GM23248 (cell line): ENCODE measurements around the gene SDC1. TPM values are rescaled to one million over a fixed set of nuclear protein-coding genes. Genes with fewer than 3 reads are reported as not detected.

Experiments used
- DNase-seq: peaks from one replicate; pipeline ENCODE4 v3.0.0-alpha.2; 2015
- H2AFZ ChIP-seq: fragments of 200-600 bp; sonication (generic); 2 replicates; pipeline ENCODE4 v1.6.1; 2016; ENCODE audit warnings: antibody characterized with exemption
- H3F3A ChIP-seq: fragments of 200-600 bp; sonication (generic); 2 replicates; pipeline ENCODE4 v1.6.1; 2016; ENCODE audit warnings: mild to moderate bottlenecking, antibody characterized with exemption, mixed run types; ENCODE audit not compliant: insufficient read depth
- H3K27ac ChIP-seq: fragments of 200-600 bp; sonication (generic); 2 replicates; pipeline ENCODE4 v1.5.1; 2016; ENCODE audit warnings: mild to moderate bottlenecking
- H3K27me3 ChIP-seq: fragments of 200-600 bp; sonication (generic); replicated peaks from 2 replicates; pipeline ENCODE4 v1.6.1; 2016; ENCODE audit warnings: mild to moderate bottlenecking; ENCODE audit not compliant: insufficient read depth
- H3K36me3 ChIP-seq: fragments of 200-600 bp; sonication (generic); 2 replicates; pipeline ENCODE4 v1.6.1; 2016; ENCODE audit warnings: low read depth, mild to moderate bottlenecking
- H3K4me1 ChIP-seq: fragments of 200-600 bp; sonication (generic); 2 replicates; pipeline ENCODE4 v1.6.1; 2016; ENCODE audit warnings: mild to moderate bottlenecking; ENCODE audit not compliant: insufficient read depth
- H3K4me2 ChIP-seq: fragments of 200-600 bp; sonication (generic); one replicate; pipeline ENCODE4 v1.6.1; 2016; ENCODE audit warnings: mild to moderate bottlenecking; ENCODE audit not compliant: unreplicated experiment
- H3K4me3 ChIP-seq: fragments of 200-600 bp; sonication (generic); 2 replicates; pipeline ENCODE4 v1.5.1; 2016; ENCODE audit warnings: mild to moderate bottlenecking
- H3K79me2 ChIP-seq: fragments of 200-600 bp; sonication (generic); 2 replicates; pipeline ENCODE4 v1.6.1; 2016; ENCODE audit warnings: mild to moderate bottlenecking; ENCODE audit not compliant: insufficient read depth
- H3K9ac ChIP-seq: fragments of 200-600 bp; sonication (generic); 2 replicates; pipeline ENCODE4 v1.6.1; 2016; ENCODE audit warnings: mild to moderate bottlenecking
- H3K9me2 ChIP-seq: fragments of 200-600 bp; sonication (generic); 2 replicates; pipeline ENCODE4 v1.6.1; 2016; ENCODE audit warnings: mixed run types, mild to moderate bottlenecking, moderate library complexity; ENCODE audit not compliant: insufficient read depth
- H3K9me3 ChIP-seq: fragments of 200-600 bp; sonication (generic); one replicate; pipeline ENCODE4 v1.6.1; 2017; ENCODE audit warnings: low read depth
- H4K20me1 ChIP-seq: fragments of 200-600 bp; sonication (generic); 2 replicates; pipeline ENCODE4 v1.6.0; 2016; ENCODE audit not compliant: insufficient read depth
- EZH2 ChIP-seq: fragments of 200-600 bp; sonication (generic); IDR thresholded peaks from 2 replicates; pipeline ENCODE4 v1.6.1; 2018; ENCODE audit warnings: antibody characterized with exemption, mild to moderate bottlenecking; ENCODE audit not compliant: insufficient read depth, poor library complexity, severe bottlenecking
- EZH2phosphoT487 ChIP-seq: fragments of 200-600 bp; sonication (generic); IDR thresholded peaks from 2 replicates; pipeline ENCODE4 v1.6.1; 2018; ENCODE audit warnings: antibody characterized with exemption, moderate library complexity, mild to moderate bottlenecking, low read depth; ENCODE audit not compliant: insufficient read depth
- WGBS, 2 experiments: methylation state at CpG; one replicate each; pipeline ENCODE4 v1.1.6; 2015 to 2017; ENCODE audit warnings: low lambda C conversion rate in 2 of 2, low coverage in 1 of 2; ENCODE audit errors: missing lambda C conversion rate in 2 of 2; 5-methylcytosine and 5-hydroxymethylcytosine counted together
- in situ Hi-C: fragments of 300-500 bp; cut with MboI; formaldehyde crosslinking; loops from 2 replicates; pipeline ENCODE4 v1.15.0; 2020
- polyA plus RNA-seq: library from polyadenylated mRNA; unstranded; fragments of >200 nt; fragmentation: Nextera tagmentation; extraction: Ambion mirVana; gene quantifications from 2 replicates; pipeline ENCODE4 v1.2.1, GENCODE V29; 2016
- total RNA-seq: library from RNA; depleted of rRNA; stranded (reverse); fragments of >200 nt; shearing (Covaris generic); gene quantifications from 2 replicates; pipeline ENCODE4 v1.2.3, GENCODE V29; 2014

The SDC1 gene
- total and polyA plus RNA-seq, 2 experiments from 2014 or later, result 24.5 to 33.1 TPM

DNA sequence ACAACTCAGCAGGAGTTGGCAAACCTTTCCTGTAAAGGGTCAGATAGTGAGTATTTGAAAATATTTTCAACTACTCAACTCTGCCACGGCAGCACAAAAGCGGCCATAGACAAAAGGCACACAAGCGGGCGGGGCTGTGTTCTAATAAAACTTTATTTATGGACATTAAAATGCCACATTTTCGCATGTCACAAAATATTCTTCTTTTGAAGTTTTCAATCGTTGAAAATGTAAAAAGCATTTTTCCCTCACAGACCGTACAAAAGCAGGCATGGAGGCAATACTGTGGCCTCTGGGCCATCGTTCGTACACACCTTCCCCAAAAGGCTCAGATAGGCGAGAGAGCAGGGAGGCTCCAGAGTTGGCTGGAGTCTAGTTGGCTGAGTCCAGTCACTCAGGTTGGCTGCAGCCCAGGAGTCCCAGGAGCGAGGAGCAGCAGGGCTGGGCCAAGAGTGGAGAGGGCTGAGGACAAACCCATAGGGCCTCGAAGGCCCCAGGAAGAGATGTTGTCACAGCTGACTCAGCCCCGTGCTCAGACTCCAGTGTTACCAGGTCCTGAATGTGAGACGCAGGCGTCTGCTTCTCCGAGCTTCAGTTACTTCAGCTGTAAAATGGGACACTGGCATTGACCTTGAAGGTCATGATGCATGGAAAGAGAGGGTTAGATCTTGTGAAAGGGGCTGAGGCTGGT lies 42.5 kb downstream of the SDC1 start:
- H2AFZ ChIP-seq, result no peak overlapping the region
- peak; percentile 86 for DNase-seq
- in situ Hi-C loops, result no loop called here
- H3K4me2 ChIP-seq, result no peak overlapping the region
- TF ChIP-seq EZH2phosphoT487 (no peak), EZH2 (no peak)
- 0 out of 2 replicates have a peak, but pooled peaks cover 5% of the 10 kb centered on the region for H3F3A ChIP-seq
- no peaks in the 10 kb centered on the region for H3K79me2 ChIP-seq
- 67 to 71% methylated on average over 16 of the region's 16 CpGs for WGBS, 2 experiments
- H3K9me3 ChIP-seq, result no peaks in the 10 kb centered on the region
- H3K27me3 ChIP-seq, result no peaks in the 10 kb centered on the region
- no peak overlapping the region for H3K4me3 ChIP-seq
- H3K27ac ChIP-seq, result no peak overlapping the region
- no peaks in the 10 kb centered on the region for H3K36me3 ChIP-seq
- no peaks in the 10 kb centered on the region for H3K9me2 ChIP-seq
- no peak overlapping the region for H3K9ac ChIP-seq
- peaks cover 14% of the 10 kb centered on the region for H3K4me1 ChIP-seq
- H4K20me1 ChIP-seq, result no peaks in the 10 kb centered on the region

DNA sequence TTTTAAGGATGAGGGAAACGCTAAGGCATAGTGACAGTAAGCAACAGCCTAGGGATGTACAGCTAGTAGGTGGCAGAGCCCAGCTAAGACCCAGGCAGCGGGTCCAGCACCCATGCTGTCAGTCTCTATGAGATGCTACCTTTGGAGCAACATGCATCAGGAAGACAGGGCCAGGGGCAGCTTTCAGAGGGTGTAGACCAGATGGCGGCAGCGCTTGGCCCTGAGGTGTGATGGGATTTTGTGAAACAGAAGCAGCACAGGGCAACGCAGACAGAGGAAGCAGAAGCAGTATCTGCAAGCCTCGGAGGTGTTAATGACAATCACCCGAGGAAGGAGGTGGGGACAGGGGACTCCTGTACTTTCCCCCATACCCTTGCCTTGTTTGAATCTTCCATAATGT lies 43.2 kb downstream of the SDC1 start:
- Histone ChIP-seq H3K27ac (no peak overlapping the region), H3K36me3 (no peaks in the 10 kb centered on the region), H3K4me2 (no peak overlapping the region), H3K9ac (no peak overlapping the region), H3K4me3 (no peak overlapping the region), H3K4me1 (peaks cover 14% of the 10 kb centered on the region), H2AFZ (no peak overlapping the region), H4K20me1 (no peaks in the 10 kb centered on the region), H3K9me3 (no peaks in the 10 kb centered on the region), H3F3A (0 out of 2 replicates have a peak, but pooled peaks cover 5% of the 10 kb centered on the region), H3K9me2 (no peaks in the 10 kb centered on the region), H3K79me2 (no peaks in the 10 kb centered on the region), H3K27me3 (no peaks in the 10 kb centered on the region)
- TF ChIP-seq EZH2 (no peak), EZH2phosphoT487 (no peak)
- in situ Hi-C loops, result no loop called here
- WGBS, 2 experiments, result 89 to 90% methylated on average over 7 of the region's 7 CpGs
- no peak for DNase-seq

DNA sequence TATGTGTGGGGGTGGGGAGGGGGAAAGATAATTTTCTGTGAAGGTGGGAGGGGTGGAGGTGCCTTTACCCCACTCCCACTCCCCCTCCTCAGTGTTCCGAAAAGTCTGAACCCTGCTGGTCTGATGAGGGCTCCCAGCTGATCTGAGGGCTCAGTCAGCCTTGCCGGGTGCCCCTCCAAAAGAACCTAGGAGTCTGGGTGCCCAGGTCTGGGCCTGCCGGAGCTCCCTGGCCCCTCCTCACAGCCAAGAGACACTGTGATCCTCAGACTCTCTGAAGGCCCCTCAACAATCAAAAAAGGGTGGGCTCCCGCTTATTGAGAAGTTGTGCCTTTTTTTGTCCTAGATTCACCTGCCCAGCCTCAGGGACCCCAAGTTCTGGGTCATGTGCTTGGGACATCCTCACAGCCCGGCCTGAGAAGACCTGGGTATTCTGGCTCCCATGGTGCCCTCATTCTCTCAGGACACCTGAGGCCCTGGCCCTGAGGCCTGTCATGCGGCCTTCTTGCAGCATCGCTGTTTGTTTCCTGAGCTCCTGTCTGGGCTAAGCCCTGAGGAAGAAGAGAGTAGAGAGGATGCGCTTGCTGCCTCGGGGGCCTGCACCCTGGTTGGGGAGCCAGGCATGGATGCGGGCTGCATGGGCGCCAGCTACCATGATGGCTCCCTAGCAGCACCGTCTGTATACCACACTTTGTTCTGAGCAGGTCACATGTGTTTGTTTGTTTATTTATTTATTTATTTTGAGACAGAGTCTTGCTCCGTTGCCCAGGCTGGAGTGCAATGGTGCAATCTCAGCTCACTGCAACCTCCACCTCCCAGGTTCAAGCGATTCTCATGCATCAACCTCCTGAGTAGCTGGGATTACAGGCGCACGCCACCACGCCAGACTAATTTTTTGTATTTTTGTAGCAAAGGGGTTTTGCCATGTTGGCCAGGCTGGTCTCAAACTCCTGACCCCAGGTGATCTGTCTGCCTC lies 44.0 kb downstream of the SDC1 start:
- Histone ChIP-seq H3F3A (0 out of 2 replicates have a peak, but pooled peaks cover 5% of the 10 kb centered on the region), H3K9ac (no peak overlapping the region), H3K27me3 (no peaks in the 10 kb centered on the region), H3K4me2 (no peak overlapping the region), H3K79me2 (no peaks in the 10 kb centered on the region), H4K20me1 (no peaks in the 10 kb centered on the region), H3K4me1 (peaks cover 14% of the 10 kb centered on the region), H3K4me3 (no peak overlapping the region), H3K36me3 (no peaks in the 10 kb centered on the region), H2AFZ (no peak overlapping the region), H3K9me2 (no peaks in the 10 kb centered on the region), H3K27ac (no peak overlapping the region), H3K9me3 (no peaks in the 10 kb centered on the region)
- no peak for DNase-seq
- in situ Hi-C loops, result no loop called here
- 94 to 95% methylated on average over 15 to 17 of the region's 17 CpGs for WGBS, 2 experiments
- TF ChIP-seq EZH2phosphoT487 (no peak), EZH2 (no peak)

DNA sequence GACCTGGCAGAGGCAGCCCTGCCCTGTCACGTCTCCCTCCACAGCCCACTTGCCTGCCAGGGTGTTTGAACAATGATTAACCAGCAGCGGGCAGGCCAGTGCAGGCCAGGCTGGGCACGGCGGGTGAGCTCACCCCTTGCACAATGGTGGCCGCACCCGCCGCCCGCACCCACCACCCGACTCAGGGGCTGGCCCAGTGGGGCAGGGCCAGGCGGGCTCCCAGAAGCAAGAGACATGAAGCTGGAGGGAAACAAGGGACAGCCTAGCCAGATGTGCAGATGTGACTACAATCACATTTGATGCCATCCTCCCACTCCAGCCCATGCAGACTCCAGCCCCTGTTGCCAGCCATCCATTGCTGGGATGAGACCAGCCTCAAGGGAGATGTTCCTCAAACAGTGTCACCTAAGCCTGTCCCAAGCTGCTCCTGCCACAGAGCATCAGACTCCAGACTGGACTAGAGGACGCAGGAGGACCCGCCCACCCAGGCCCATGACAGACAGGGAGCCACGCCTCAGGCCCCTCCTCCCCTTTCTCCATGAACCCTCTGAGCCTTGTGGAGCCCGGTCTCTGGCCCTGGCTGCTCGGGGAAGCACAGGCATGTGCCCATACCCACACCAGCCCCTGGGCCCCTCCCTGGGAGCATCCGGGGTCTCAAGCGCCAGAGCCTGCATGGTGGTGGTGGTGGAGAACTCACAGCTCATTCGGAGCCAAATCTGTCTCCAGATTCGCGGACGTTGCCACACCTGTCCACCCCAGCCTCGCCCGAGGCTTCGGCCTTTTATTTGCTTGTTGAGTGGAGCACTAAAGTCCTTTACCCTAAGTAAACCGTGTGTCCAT lies 45.0 kb downstream of the SDC1 start:
- 87 to 89% methylated on average over 23 to 25 of the region's 25 CpGs for WGBS, 2 experiments
- H4K20me1 ChIP-seq, result no peaks in the 10 kb centered on the region
- no peak overlapping the region for H2AFZ ChIP-seq
- no peaks in the 10 kb centered on the region for H3K27me3 ChIP-seq
- no peak overlapping the region for H3K27ac ChIP-seq
- H3K36me3 ChIP-seq, result no peaks in the 10 kb centered on the region
- no peak overlapping the region for H3K9ac ChIP-seq
- in situ Hi-C loops, result no loop called here
- H3F3A ChIP-seq, result 0 out of 2 replicates have a peak, but pooled peaks cover 5% of the 10 kb centered on the region
- no peak overlapping the region for H3K4me3 ChIP-seq
- no peak overlapping the region for H3K4me2 ChIP-seq
- no peaks in the 10 kb centered on the region for H3K9me3 ChIP-seq
- TF ChIP-seq EZH2phosphoT487 (no peak), EZH2 (no peak)
- peaks cover 14% of the 10 kb centered on the region for H3K4me1 ChIP-seq
- no peak for DNase-seq
- H3K9me2 ChIP-seq, result no peaks in the 10 kb centered on the region
- no peaks in the 10 kb centered on the region for H3K79me2 ChIP-seq
